ENCODE measurements around the gene NT5DC4.

The NT5DC4 gene

GRCh38 chr2:112723995-112724394, 3.2 kb downstream of the NT5DC4 start:
- DNase-seq (ENCODE audit: low spot score) = no peak

GRCh38 chr2:112724591-112725525, 4.0 kb downstream of the NT5DC4 start:
- peak; percentile 82 for DNase-seq (ENCODE audit: low spot score)

- peak; percentile 52 for DNase-seq (ENCODE audit: low spot score)
Measured at GRCh38 chr2:112725545-112726457, 5.0 kb downstream of the NT5DC4 start.

- DNase-seq (ENCODE audit: low spot score) = peak; percentile 95
Measured at GRCh38 chr2:112726487-112727190, 5.8 kb downstream of the NT5DC4 start.

GRCh38 chr2:112727276-112728028, 6.6 kb downstream of the NT5DC4 start:
- DNase-seq (ENCODE audit: low spot score) = no peak

- DNase-seq (ENCODE audit: low spot score) = no peak
Measured at GRCh38 chr2:112728029-112728362, 7.2 kb downstream of the NT5DC4 start.

- no peak for DNase-seq (ENCODE audit: low spot score)
Measured at GRCh38 chr2:112728378-112729175, 7.8 kb downstream of the NT5DC4 start.

- no peak for DNase-seq (ENCODE audit: low spot score)
Measured at GRCh38 chr2:112730216-112730615, 9.4 kb downstream of the NT5DC4 start.

GRCh38 chr2:112730791-112731190, 10.0 kb downstream of the NT5DC4 start:
- DNase-seq (ENCODE audit: low spot score) = no peak

- no peak for DNase-seq (ENCODE audit: low spot score)
Measured at GRCh38 chr2:112731479-112731878, 10.7 kb downstream of the NT5DC4 start.

GRCh38 chr2:112733456-112733855, 12.6 kb downstream of the NT5DC4 start:
- DNase-seq (ENCODE audit: low spot score) = no peak

- no peak for DNase-seq (ENCODE audit: low spot score)
Measured at GRCh38 chr2:112733871-112734270, 13.1 kb downstream of the NT5DC4 start.

GRCh38 chr2:112737542-112738232, 16.9 kb downstream of the NT5DC4 start:
- no peak for DNase-seq (ENCODE audit: low spot score)

GRCh38 chr2:112740527-112740926, 19.7 kb downstream of the NT5DC4 start:
- no peak for DNase-seq (ENCODE audit: low spot score)

- peak; percentile 58 for DNase-seq (ENCODE audit: low spot score)
Measured at GRCh38 chr2:112749755-112750559, 29.1 kb downstream of the NT5DC4 start.

GRCh38 chr2:112750560-112750843, 29.7 kb downstream of the NT5DC4 start:
- DNase-seq (ENCODE audit: low spot score) = no peak

- no peak for DNase-seq (ENCODE audit: low spot score)
Measured at GRCh38 chr2:112751451-112752197, 30.8 kb downstream of the NT5DC4 start.

- no peak for DNase-seq (ENCODE audit: low spot score)
Measured at GRCh38 chr2:112752667-112753066, 31.8 kb downstream of the NT5DC4 start.

GRCh38 chr2:112754564-112754963, 33.7 kb downstream of the NT5DC4 start:
- no peak for DNase-seq (ENCODE audit: low spot score)

Data from HuH-7 (cell line).